GM12878 (cell line): ENCODE measurements around the gene CLEC4D. TPM values are rescaled to one million over a fixed set of nuclear protein-coding genes. Genes with fewer than 3 reads are reported as not detected.

Source experiments
- ATAC-seq: fragments of 200-7000 bp; cut with Tn5 transposase; 3 replicates; pipeline ENCODE4 v1.9.1; 2020; ENCODE audit warnings: mild to moderate bottlenecking, moderate library complexity
- BruUV-seq: library from RNA; stranded (reverse); fragments of 400-500 nt; replicated peaks from 2 replicates; lab custom pipeline; 2021; lab: Mats Ljungman, UMichigan
- CTCF ChIA-PET: fragments of 300-600 bp; sonication (Branson Sonifier 250); formaldehyde crosslinking; extraction: SDS; loops from one replicate; lab custom pipeline; 2021; ENCODE audit warnings: inconsistent platforms; lab: Yijun Ruan, JAX
- POLR2A ChIA-PET: fragments of 350-600 bp; formaldehyde crosslinking; extraction: SDS; loops from one replicate; lab custom pipeline; 2021; ENCODE audit warnings: inconsistent platforms; lab: Charles Lee
- RAD21 ChIA-PET: fragments of 300-600 bp; sonication (Branson Sonifier 250); formaldehyde crosslinking; loops from one replicate; lab custom pipeline; 2023; ENCODE audit warnings: antibody characterized with exemption; ENCODE audit not compliant: unreplicated experiment; lab: Charles Lee
- SMC1A ChIA-PET: fragments of 300-600 bp; sonication (Branson Sonifier 250); formaldehyde crosslinking; loops from one replicate; lab custom pipeline; 2023; ENCODE audit not compliant: unreplicated experiment, uncharacterized antibody; lab: Charles Lee
- DNase-seq: peaks from one replicate; pipeline ENCODE4 v3.0.0-alpha.2; 2011; ENCODE audit warnings: low read depth, low spot score
- FAIRE-seq: peaks from 3 replicates; lab custom pipeline; 2011; peaks lifted over from hg19 to GRCh38; lab: Jason Lieb, UNC
- H2AFZ ChIP-seq: 2 replicates; pipeline ENCODE4 v1.6.0; 2011; ENCODE audit warnings: low read depth, low read length, control low read depth; ENCODE audit not compliant: control insufficient read depth
- H3K27ac ChIP-seq: 2 replicates; pipeline ENCODE4 v1.5.1; 2011; ENCODE audit warnings: control low read depth; ENCODE audit not compliant: control insufficient read depth, insufficient read depth
- H3K27me3 ChIP-seq, 2 experiments: replicated peaks in 1 of 2; 2 replicates each; pipeline versions ENCODE4 v1.6.0 to v1.6.1; 2011; ENCODE audit warnings: low read length in 1 of 2; ENCODE audit not compliant: control insufficient read depth in 2 of 2, insufficient read depth in 2 of 2
- H3K36me3 ChIP-seq, 2 experiments: 2 replicates each; pipeline ENCODE4 v1.5.1; 2011; ENCODE audit warnings: low read length in 1 of 2; ENCODE audit not compliant: control insufficient read depth in 2 of 2, insufficient read depth in 2 of 2
- H3K4me1 ChIP-seq: 2 replicates; pipeline ENCODE4 v1.6.1; 2011; ENCODE audit warnings: mild to moderate bottlenecking, low read length, moderate library complexity, mixed read lengths; ENCODE audit not compliant: control insufficient read depth, insufficient read depth
- H3K4me2 ChIP-seq: 2 replicates; pipeline ENCODE4 v1.6.0; 2011; ENCODE audit warnings: control low read depth; ENCODE audit not compliant: control insufficient read depth, insufficient read depth
- H3K4me3 ChIP-seq: fragments of 200-600 bp; sonication (generic); 2 replicates; pipeline ENCODE4 v1.5.1; 2016
- H3K79me2 ChIP-seq: 2 replicates; pipeline ENCODE4 v1.6.0; 2011; ENCODE audit warnings: low read length; ENCODE audit not compliant: control insufficient read depth, insufficient read depth
- H3K9ac ChIP-seq: 2 replicates; pipeline ENCODE4 v1.8.0; 2011; ENCODE audit warnings: low read length, control low read depth, mixed read lengths; ENCODE audit not compliant: control insufficient read depth, insufficient read depth
- H3K9me3 ChIP-seq: replicated peaks from 3 replicates; pipeline ENCODE4 v1.5.1; 2011; ENCODE audit warnings: mild to moderate bottlenecking, low read length; ENCODE audit not compliant: control insufficient read depth, insufficient read depth
- H4K20me1 ChIP-seq: 2 replicates; pipeline ENCODE4 v1.6.0; 2011; ENCODE audit not compliant: control insufficient read depth, insufficient read depth
- BMI1 ChIP-seq: fragments of 450-650 bp; IDR thresholded peaks from 2 replicates; pipeline ENCODE4 v1.6.1; 2016; ENCODE audit warnings: mild to moderate bottlenecking, moderate library complexity, borderline replicate concordance
- FOXK2 ChIP-seq: fragments of 450-650 bp; IDR thresholded peaks from 2 replicates; pipeline ENCODE4 v1.6.1; 2017; ENCODE audit warnings: mild to moderate bottlenecking, moderate library complexity
- HSF1 ChIP-seq: fragments of 150-350 bp; IDR thresholded peaks from 2 replicates; pipeline ENCODE4 v1.6.1; 2014; ENCODE audit warnings: mild to moderate bottlenecking, low read depth, low read length
- IRF3 ChIP-seq: fragments of 450-650 bp; IDR thresholded peaks from 2 replicates; pipeline ENCODE4 v1.6.1; 2014; ENCODE audit warnings: mild to moderate bottlenecking
- MTA3 ChIP-seq: IDR thresholded peaks from 2 replicates; pipeline ENCODE4 v1.6.1; 2012; ENCODE audit warnings: low read length, inconsistent platforms, borderline replicate concordance
- PAX8 ChIP-seq: fragments of 450-650 bp; IDR thresholded peaks from 2 replicates; pipeline ENCODE4 v1.6.1; 2017; ENCODE audit warnings: mild to moderate bottlenecking, moderate library complexity
- SMARCA5 ChIP-seq: fragments of 450-650 bp; IDR thresholded peaks from 2 replicates; pipeline ENCODE4 v1.6.1; 2017; ENCODE audit warnings: mild to moderate bottlenecking
- ZNF274 ChIP-seq: IDR thresholded peaks from one replicate; pipeline ENCODE4 v1.8.0; 2011; ENCODE audit not compliant: insufficient read length, insufficient read depth
- ZNF687 ChIP-seq: fragments of 450-650 bp; IDR thresholded peaks from 2 replicates; pipeline ENCODE4 v1.6.1; 2017; ENCODE audit warnings: mild to moderate bottlenecking, moderate library complexity
- WGBS: methylation state at CpG from one replicate; pipeline ENCODE4 v1.1.6; 2016; ENCODE audit warnings: low lambda C conversion rate; ENCODE audit not compliant: insufficient replicate concordance, insufficient coverage; ENCODE audit errors: missing lambda C conversion rate; 5-methylcytosine and 5-hydroxymethylcytosine counted together
- in situ Hi-C: fragments of 300-500 bp; cut with MboI; formaldehyde crosslinking; loops from 9 replicates; pipeline ENCODE4 v1.14.3; 2018; ENCODE audit warnings: mixed read lengths
- intact Hi-C: fragments of 100-400 bp; cut with micrococcal nuclease; formaldehyde crosslinking; loops from one replicate; pipeline ENCODE4 v1.14.2; 2022; ENCODE audit not compliant: unreplicated experiment
- polyA plus RNA-seq, 11 experiments: library from polyadenylated mRNA; depleted of rRNA in 4 of 11; unstranded in 6 of 11; stranded (reverse) in 5 of 11; fragments of >200 nt; fragmentation: Nextera tagmentation in 4 of 11; fragmentation: Illumina TruSeq in 1 of 11; extraction: Ambion mirVana in 4 of 11; extraction: Trizol in 1 of 11; gene quantifications; 1 replicate in 1 of 11; 2 replicates in 10 of 11; pipeline versions ENCODE4 v1.2.1 to v1.2.3, GENCODE V29; 2011 to 2016; ENCODE audit warnings: inconsistent platforms in 2 of 11, missing spikeins in 2 of 11, low read depth in 1 of 11
- total RNA-seq, 4 experiments: library from RNA; depleted of rRNA in 3 of 4; stranded (reverse); fragments of >200 nt in 3 of 4; fragmentation: Illumina TruSeq in 1 of 4; extraction: Trizol in 1 of 4; gene quantifications; 2 replicates each; pipeline versions ENCODE4 v1.2.1 to v1.2.3, GENCODE V29; 2013 to 2021

The CLEC4D gene
- total and polyA plus RNA-seq, 10 of the 15 experiments (the other 5 are each of a cell fraction or from before 2014, with no cell fraction given): not detected

DNA sequence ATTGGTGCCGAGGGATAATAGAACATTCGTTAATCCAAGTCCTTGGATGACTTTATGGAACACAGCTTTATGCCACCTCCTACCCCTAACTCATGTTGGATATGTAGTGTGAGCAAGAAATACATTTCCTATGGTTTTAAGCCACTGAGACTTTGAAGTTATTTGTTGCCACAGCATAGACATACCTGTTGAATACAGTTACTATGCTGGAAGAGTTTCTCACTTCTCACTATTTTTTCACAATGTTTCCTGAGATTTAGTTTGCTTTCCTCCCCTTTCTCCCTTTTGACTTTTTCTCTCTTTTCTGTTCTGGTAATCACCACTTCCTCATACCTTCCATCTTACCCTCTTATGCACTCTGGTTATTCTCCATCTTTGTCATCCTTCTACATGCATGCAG, 34.9 kb downstream of the CLEC4D start:
- DNase-seq (no peak), ATAC-seq (no peak), FAIRE-seq (no peak)
- POLR2A ChIA-PET: no interaction called here
- 98% methylated on average over 2 of the region's 2 CpGs for WGBS
- Histone ChIP-seq H3K4me3 (no peak overlapping the region), H3K4me2 (no peak overlapping the region), H3K27me3 (no peaks in the 10 kb centered on the region), H4K20me1 (no peaks in the 10 kb centered on the region), H3K79me2 (no peaks in the 10 kb centered on the region), H3K9me3 (no peaks in the 10 kb centered on the region), H3K27ac (no peak overlapping the region), H3K36me3 (no peaks in the 10 kb centered on the region), H2AFZ (no peak overlapping the region), H3K4me1 (no peaks in the 10 kb centered on the region), H3K9ac (no peak overlapping the region)
- SMC1A ChIA-PET: interaction anchor here (1.0 to 6.2 kb wide), 3 partner anchors 63 to 502 kb away, joined by 4 to 89 read pairs (median 6); partner anchors contain the start of gene AICDA
- TF ChIP-seq SMARCA5 (no peak), ZNF274 (no peak)
- in situ Hi-C loops: loop anchor here (25.0 kb wide), 1 partner anchor 339 kb away; no protein-coding TSS in a partner anchor
- intact Hi-C loops: loop anchor here (10.0 kb wide), 2 partner anchors 137 to 497 kb away; no protein-coding TSS in a partner anchor
- CTCF ChIA-PET: interaction anchor here (1.0 to 3.3 kb wide), 5 partner anchors 43 to 502 kb away, joined by 3 to 24 read pairs (median 4); no protein-coding TSS in a partner anchor
- no TSS peak for BruUV-seq
- RAD21 ChIA-PET: no interaction called here

- WGBS: 60% methylated on average over 5 of the region's 5 CpGs
- ChIA-PET SMC1A (interaction anchor here (6.2 kb wide), 1 partner anchor 62 kb away, joined by 89 read pairs; the partner anchor contains the start of gene AICDA), POLR2A (interaction anchor here (0.7 kb wide), 1 partner anchor 9 kb away, joined by 3 read pairs; no protein-coding TSS in a partner anchor), RAD21 (no interaction called here), CTCF (interaction anchor here (0.7 kb wide), 1 partner anchor 42 kb away, joined by 4 read pairs; no protein-coding TSS in a partner anchor)
- DNase-seq: no peak
- no peaks in the 10 kb centered on the region for H3K27me3 ChIP-seq
- no peak for TF ChIP-seq BMI1
- TF ChIP-seq IRF3: no peak
- TF ChIP-seq FOXK2: no peak
- TF ChIP-seq PAX8: no peak
- no peak for TF ChIP-seq ZNF687
- TF ChIP-seq HSF1: no peak
- TF ChIP-seq MTA3: no peak
- H3K4me3 ChIP-seq: no peak overlapping the region
- no peak for FAIRE-seq
- in situ Hi-C loops: loop anchor here (25.0 kb wide), 1 partner anchor 338 kb away; no protein-coding TSS in a partner anchor
- intact Hi-C loops: loop anchor here (10.0 kb wide), 2 partner anchors 135 to 495 kb away; no protein-coding TSS in a partner anchor
- H3K4me1 ChIP-seq: no peaks in the 10 kb centered on the region
- H2AFZ ChIP-seq: no peak overlapping the region
- H3K27ac ChIP-seq: no peak overlapping the region
- no peaks in the 10 kb centered on the region for H3K9me3 ChIP-seq
- no peaks in the 10 kb centered on the region for H3K79me2 ChIP-seq
- H4K20me1 ChIP-seq: no peaks in the 10 kb centered on the region
- H3K36me3 ChIP-seq: no peaks in the 10 kb centered on the region
- no peak overlapping the region for H3K9ac ChIP-seq
- H3K4me2 ChIP-seq: no peak overlapping the region
- ATAC-seq: no peak
- BruUV-seq: no TSS peak
Observed at GRCh38 chr12:8549381-8549780, 36.1 kb downstream of the CLEC4D start.
